GM19035 (cell line): Measurements from ENCODE around the gene SNAI3.
A peak's percentile ranks its signal among the peaks of the same experiment; 100 is the strongest.
"Not testable (repeated sequence)": the region's sequence is repeated elsewhere in the genome, so short reads cannot be mapped to it uniquely, and the experiment has no call there.

ENCODE experiments used
- ATAC-seq: cut with Tn5 transposase; IDR thresholded peaks from one replicate; pipeline ENCODE4 v1.9.1; 2021; ENCODE audit not compliant: unreplicated experiment

SNAI3 gene

GRCh38 chr16:88671806-88672205 lies 14.5 kb downstream of the SNAI3 start:
- no peak for ATAC-seq

- no peak for ATAC-seq
Observed at GRCh38 chr16:88669980-88670379, 16.3 kb downstream of the SNAI3 start.

DNA sequence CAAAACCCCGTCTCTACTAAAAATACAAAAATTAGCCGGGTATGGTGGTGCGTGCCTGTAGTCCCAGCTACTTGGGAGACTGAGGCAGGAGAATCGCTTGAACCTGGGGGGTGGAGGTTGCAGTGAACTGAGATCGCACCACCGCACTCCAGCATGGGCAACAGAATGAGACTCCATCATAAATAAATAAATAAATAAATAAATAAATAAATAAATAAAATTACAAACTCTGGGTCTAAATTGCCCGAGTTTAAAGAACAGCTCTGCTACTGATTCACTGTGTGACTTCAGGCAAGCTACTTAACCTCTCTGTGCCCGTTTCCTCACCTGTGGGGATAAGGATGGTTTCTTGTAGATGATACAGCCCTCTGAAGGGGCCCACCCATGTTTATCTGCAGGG lies 16.8 kb downstream of the SNAI3 start:
- not testable (repeated sequence) for ATAC-seq

DNA sequence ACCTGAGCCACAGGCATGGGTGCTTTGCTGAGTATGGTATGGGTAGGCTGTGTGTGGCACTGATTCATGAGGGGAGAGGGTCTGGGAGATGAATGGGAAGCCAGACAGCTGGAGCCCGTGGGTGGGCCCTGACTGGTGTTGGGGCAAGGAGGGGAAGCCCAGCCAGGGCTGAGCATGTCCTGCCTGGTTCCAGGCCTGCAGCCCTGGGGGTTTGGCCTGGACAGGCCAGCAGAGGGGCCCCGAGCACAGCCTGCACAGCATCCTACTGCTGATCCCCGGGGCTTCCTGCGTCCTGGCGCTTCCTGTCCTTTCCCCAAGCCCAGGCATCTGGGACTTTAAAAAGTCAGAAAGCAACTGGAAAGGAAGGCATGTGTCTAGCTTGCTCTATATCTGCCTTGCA lies 18.8 kb downstream of the SNAI3 start:
- no peak for ATAC-seq

GRCh38 chr16:88665570-88665969 lies 20.7 kb downstream of the SNAI3 start:
- ATAC-seq, result no peak

GRCh38 chr16:88665148-88665547 lies 21.2 kb downstream of the SNAI3 start:
- ATAC-seq, result no peak

DNA sequence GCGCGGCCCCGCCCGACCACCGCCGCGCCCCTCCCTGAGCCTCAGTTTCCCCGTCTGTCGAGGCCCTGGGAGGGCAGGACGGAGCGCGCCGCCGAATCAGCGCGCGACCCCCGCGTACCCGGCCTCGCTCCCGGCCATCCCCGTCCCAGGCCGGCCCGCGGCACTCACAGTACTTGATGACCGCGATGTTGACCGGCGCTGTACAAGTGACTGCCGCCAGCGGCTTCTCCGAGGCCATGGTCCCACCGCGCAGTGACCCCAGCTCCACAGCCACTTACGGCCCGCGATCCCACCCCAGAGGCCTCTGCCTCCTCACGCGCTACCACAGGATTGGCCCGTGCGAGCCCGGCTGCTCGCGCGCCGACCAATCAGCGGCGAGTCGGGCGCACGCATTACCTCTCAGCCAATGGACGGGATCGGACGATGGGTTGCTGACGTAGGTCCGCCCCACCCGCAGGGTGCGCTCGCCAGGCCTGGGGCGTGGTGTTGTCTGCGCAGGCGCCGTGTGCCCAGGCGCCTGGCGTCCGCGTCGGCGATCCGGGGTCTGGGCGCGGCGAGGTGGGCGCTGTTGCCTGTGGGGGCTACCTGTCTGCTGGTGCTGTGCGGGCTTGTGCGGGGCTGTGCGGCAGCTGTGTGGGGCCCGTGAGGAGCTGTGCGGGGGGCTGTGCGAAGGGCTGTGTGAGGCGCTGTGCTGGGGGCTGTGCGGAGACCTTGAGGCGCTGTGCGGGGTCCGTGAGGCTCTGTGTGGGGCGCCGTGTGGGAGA lies 23.3 kb downstream of the SNAI3 start, which contains the start of gene MVD:
Gene MVD, minus strand, starts transcription at position 249 of the 764 bp plus-strand sequence. Its CDS starts 11 bp downstream, at position 238.
- ATAC-seq, result peak; percentile 88

GRCh38 chr16:88662222-88662842 lies 24.0 kb downstream of the SNAI3 start:
- ATAC-seq, result no peak

- ATAC-seq, result no peak
Observed at GRCh38 chr16:88661468-88661867, 24.8 kb downstream of the SNAI3 start.

DNA sequence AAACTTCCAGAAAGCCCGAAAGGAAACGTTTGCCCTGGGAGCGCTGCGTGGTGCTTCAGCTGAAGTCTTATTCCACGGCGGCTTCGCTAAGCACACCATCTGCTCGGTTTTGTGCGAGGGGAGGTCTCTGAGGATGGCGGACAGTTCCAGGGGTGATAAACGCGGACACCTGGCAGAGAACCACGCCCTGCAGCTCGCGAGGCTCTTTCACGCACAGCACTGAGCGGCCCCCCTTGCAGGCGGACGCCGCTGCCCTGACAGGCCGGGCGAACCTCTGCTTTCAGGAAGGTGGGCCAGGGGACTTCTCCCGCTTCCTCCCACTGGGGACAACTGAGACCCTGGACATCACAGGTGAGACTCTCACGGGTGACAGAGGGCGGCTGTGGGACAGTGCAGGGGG lies 27.1 kb downstream of the SNAI3 start:
- no peak for ATAC-seq

DNA sequence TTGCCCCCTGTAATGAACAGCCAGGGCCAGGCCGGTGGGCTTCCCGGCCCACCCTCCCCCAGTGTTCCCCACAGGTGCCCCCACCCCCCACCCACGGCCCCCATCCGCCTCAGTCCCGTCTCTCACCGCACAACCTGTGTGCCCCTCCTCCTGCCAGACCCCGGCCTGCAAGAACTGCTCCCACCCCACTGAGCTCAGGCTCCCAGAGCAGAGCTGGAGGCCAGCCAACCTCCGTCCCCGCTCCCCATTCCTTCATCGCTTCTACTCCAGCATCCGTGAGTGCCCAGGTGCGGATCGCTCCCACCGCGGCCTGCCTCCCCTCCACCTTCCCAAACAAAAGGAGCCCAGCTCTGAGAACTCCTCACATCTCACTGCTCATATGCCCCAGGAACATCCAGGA lies 27.6 kb downstream of the SNAI3 start:
- ATAC-seq, result no peak

- ATAC-seq, result no peak
Observed at GRCh38 chr16:88657371-88657770, 28.9 kb downstream of the SNAI3 start.

DNA sequence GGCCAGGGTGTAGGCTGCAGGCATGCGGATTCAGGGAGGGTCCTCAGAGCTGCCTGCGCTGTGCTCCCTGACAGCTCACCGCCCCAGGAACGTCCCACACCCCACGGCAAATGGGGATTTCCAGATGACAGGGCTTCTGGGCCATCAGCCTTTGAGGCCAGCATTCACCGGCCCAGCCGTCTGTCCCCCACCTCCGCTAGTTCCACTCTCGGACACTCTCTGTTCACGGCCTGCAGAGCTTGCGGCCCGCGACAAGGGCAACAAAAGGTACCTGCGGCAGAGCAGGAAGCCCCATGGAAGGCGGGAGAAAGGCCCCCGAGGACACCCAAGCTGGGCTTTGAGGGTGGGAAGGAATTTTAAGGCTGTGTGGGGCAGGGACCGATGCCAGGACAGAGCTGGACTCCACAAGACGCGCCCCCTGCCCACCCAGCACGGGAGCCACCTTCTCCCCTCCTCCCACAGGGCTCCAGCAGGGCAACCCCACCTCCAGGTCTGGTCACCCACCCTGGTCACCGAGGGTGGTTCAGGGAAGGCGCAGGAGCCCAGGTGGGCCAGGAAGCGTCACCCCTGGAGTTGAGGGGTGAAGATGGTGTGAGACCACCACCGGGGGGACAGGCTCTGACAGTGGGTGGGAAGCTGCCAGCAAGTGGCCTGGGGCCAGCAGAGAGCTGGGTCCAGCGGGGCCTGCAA lies 29.9 kb downstream of the SNAI3 start:
- no peak for ATAC-seq

- no peak for ATAC-seq
Observed at GRCh38 chr16:88655733-88656281, 30.5 kb downstream of the SNAI3 start.

DNA sequence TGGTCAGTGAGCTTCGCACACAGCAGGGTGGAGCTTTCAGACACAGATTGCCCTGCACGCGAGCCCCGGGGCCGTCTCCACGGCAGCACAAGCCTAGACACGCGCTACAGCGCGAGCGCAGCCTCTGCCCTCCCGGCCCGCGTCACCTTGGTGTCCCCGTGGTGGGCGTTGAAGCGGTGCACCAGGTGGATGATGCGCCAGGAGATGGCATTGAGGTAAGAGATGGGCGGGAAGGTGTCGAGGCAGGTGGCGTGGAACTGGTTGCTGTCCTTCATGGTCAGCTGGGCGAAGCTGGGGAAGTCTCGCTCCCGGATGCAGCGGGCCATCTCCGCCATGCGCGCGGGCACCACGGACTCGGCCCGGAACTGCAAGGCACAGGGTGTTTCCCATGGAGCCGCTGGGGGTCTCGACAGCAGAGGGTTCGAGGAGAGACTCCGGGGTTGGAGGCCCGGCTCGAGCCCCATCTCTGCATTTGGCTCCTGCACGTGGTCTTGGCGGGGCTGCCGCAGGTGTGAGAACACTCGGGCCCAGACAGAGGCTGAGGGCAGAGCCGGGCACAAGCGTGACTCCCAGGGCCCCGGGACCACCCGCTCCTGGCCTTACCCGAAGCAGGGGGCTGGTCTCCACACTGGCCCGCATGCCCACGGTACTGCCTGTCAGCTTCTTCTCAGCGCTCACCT lies 31.1 kb downstream of the SNAI3 start:
- no peak for ATAC-seq

DNA sequence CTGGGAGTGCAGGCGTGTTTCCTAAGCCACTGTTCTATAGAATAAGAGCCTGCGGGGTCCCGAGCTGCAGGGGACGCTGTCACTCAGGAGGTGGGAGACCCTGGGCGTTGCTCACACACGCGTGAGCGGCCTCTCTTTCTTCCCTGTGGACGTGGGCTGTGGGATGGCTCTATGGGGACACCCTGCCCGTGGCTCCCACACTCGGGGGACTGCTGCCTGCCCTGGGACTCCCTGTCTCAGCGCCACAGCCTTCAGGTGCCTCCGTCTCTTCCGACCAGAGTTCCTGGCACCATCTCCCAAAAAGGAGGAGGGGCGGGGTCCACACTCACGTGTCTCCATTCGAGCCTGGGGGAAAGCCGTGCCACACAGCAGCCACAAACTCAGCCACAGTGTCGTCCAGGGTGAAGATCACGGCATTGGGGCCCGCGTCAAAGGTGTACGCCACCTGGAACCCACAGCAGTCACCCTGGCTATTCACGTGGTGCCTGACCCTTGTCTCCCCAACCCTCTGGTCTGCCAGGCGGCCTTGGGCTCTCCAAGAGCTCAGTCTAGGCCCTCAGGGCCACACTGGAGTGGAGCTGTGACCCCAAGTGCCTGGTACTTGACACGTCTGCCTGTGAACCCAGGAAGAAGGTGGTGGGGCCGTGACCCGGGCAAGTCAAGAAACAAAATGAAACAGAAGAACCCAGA lies 31.8 kb downstream of the SNAI3 start:
- ATAC-seq, result no peak

- ATAC-seq, result no peak
Observed at GRCh38 chr16:88653596-88654362, 32.5 kb downstream of the SNAI3 start.

GRCh38 chr16:88653101-88653500 lies 33.2 kb downstream of the SNAI3 start:
- ATAC-seq, result no peak

DNA sequence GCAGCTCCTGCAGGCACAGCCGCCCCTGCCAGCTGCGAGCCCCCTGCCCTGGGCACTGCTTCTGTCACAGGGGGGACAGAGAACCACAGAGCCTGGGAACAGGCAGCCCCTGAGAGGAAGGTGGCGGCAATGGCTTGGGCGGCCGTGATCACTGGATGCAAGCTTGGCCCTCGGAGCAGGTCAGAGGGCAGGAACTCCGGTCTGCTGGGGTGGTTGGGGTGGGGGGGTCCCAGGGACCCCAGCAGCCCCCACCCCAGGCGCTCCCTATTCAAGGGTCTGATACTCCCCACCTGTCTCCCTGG lies 33.6 kb downstream of the SNAI3 start:
- ATAC-seq, result no peak
